SK-N-MC (cell line): ENCODE data around the gene MRPL40.

Experiments used
- EZH2 ChIP-seq: fragments of 200-600 bp; sonication (generic); IDR thresholded peaks from one replicate; pipeline ENCODE4 v1.6.1; 2017; ENCODE audit warnings: antibody characterized with exemption
- FOXP2 ChIP-seq: optimal IDR thresholded peaks from 2 replicates; pipeline ENCODE3; 2011; ENCODE audit warnings: mild to moderate bottlenecking, moderate library complexity; ENCODE audit not compliant: insufficient read depth; ENCODE audit errors: extremely low read length, control extremely low read depth
- POLR2AphosphoS5 ChIP-seq: IDR thresholded peaks from 2 replicates; pipeline ENCODE4 v1.6.1; 2012; ENCODE audit warnings: mild to moderate bottlenecking, low read depth, low read length, borderline replicate concordance

DNA sequence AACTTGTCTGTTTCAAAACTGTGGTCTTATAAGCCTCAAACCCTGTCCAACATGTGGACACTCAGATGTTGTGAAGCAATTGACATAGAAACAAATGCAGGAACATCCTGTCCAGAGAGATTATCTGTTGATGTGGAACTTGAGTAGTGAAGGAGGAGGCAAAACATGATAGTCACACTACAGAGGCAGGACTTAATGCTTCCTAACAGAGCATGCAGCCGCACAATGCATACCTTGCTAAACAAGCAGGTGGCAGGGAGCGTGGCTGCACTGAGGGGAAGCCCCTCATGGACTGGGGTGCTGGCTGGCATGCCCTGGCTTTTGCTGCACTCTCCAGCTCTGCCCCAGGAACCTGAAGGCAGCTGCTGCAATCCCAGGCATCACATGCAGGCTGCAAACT lies 9.8 kb downstream of the MRPL40 start:
- no peak for TF ChIP-seq FOXP2
- TF ChIP-seq EZH2: no peak
- TF ChIP-seq POLR2AphosphoS5: no peak
